H9 (cell line): Measurements from ENCODE around the gene FAM149A. TPM values are rescaled to one million over a fixed set of nuclear protein-coding genes. Genes with fewer than 3 reads are reported as not detected.

Source experiments
- DNase-seq: peaks from one replicate; pipeline ENCODE4 v3.0.0-alpha.2; 2017
- H2AFZ ChIP-seq: one replicate; pipeline ENCODE4 v1.6.1; 2013; ENCODE audit warnings: mild to moderate bottlenecking, low read length, control low read depth, moderate library complexity
- H2AK5ac ChIP-seq: 2 replicates; pipeline ENCODE4 v1.6.1; 2013; ENCODE audit warnings: low read length, control low read depth, mixed read lengths; ENCODE audit not compliant: insufficient read length
- H2BK120ac ChIP-seq: one replicate; pipeline ENCODE4 v1.6.1; 2013; ENCODE audit warnings: low read depth, mild to moderate bottlenecking, low read length, control low read depth, inconsistent platforms; ENCODE audit not compliant: poor library complexity, severe bottlenecking
- H2BK12ac ChIP-seq: 2 replicates; pipeline ENCODE4 v1.6.1; 2013; ENCODE audit warnings: low read length, control low read depth, mixed read lengths, low read depth; ENCODE audit not compliant: insufficient read length
- H2BK15ac ChIP-seq: 2 replicates; pipeline ENCODE4 v1.6.1; 2013; ENCODE audit warnings: low read depth, low read length, control low read depth
- H2BK20ac ChIP-seq: one replicate; pipeline ENCODE4 v1.6.1; 2013; ENCODE audit warnings: low read depth, mild to moderate bottlenecking, low read length, control low read depth, inconsistent platforms; ENCODE audit not compliant: poor library complexity, severe bottlenecking
- H2BK5ac ChIP-seq: 2 replicates; pipeline ENCODE4 v1.6.1; 2013; ENCODE audit warnings: low read length, control low read depth, mixed read lengths; ENCODE audit not compliant: insufficient read length
- H3K14ac ChIP-seq: 2 replicates; pipeline ENCODE4 v1.6.1; 2013; ENCODE audit warnings: low read length, control low read depth; ENCODE audit not compliant: insufficient read depth
- H3K18ac ChIP-seq: 2 replicates; pipeline ENCODE4 v1.6.1; 2013; ENCODE audit warnings: low read depth, mild to moderate bottlenecking, mixed read lengths, low read length, control low read depth; ENCODE audit not compliant: insufficient read length
- H3K23ac ChIP-seq: 2 replicates; pipeline ENCODE4 v1.6.1; 2013; ENCODE audit warnings: low read length, control low read depth, mixed read lengths, low read depth; ENCODE audit not compliant: insufficient read length
- H3K23me2 ChIP-seq: 2 replicates; pipeline ENCODE4 v1.6.1; 2013; ENCODE audit warnings: low read depth, mild to moderate bottlenecking, mixed read lengths, low read length, control low read depth; ENCODE audit not compliant: insufficient read length, poor library complexity, severe bottlenecking
- H3K27ac ChIP-seq: 2 replicates; pipeline ENCODE4 v1.5.1; 2013; ENCODE audit warnings: low read length, control low read depth, mixed read lengths, low read depth; ENCODE audit not compliant: insufficient read length
- H3K27me3 ChIP-seq: 2 replicates; pipeline ENCODE4 v1.6.1; 2013; ENCODE audit warnings: low read length, control low read depth, inconsistent platforms; ENCODE audit not compliant: insufficient read depth
- H3K4ac ChIP-seq: 2 replicates; pipeline ENCODE4 v1.6.1; 2013; ENCODE audit warnings: low read depth, mild to moderate bottlenecking, control low read depth, inconsistent platforms, low read length, moderate library complexity
- H3K4me1 ChIP-seq: 2 replicates; pipeline ENCODE4 v1.6.1; 2013; ENCODE audit warnings: low read length, control low read depth, inconsistent platforms; ENCODE audit not compliant: insufficient read depth
- H3K4me2 ChIP-seq: 2 replicates; pipeline ENCODE4 v1.6.1; 2013; ENCODE audit warnings: low read length, control low read depth, mixed read lengths; ENCODE audit not compliant: insufficient read length, insufficient read depth
- H3K56ac ChIP-seq: 2 replicates; pipeline ENCODE4 v1.6.1; 2013; ENCODE audit warnings: low read depth, mild to moderate bottlenecking, mixed read lengths, low read length, control low read depth; ENCODE audit not compliant: insufficient read length
- H3K79me1 ChIP-seq: 2 replicates; pipeline ENCODE4 v1.6.1; 2013; ENCODE audit warnings: low read depth, mild to moderate bottlenecking, moderate library complexity, low read length, control low read depth, inconsistent platforms; ENCODE audit not compliant: insufficient read depth, poor library complexity, severe bottlenecking
- H3K79me2 ChIP-seq: 2 replicates; pipeline ENCODE4 v1.6.1; 2013; ENCODE audit warnings: low read length, control low read depth, inconsistent platforms; ENCODE audit not compliant: insufficient read depth
- H3K9ac ChIP-seq: 2 replicates; pipeline ENCODE4 v1.6.1; 2013; ENCODE audit warnings: low read length, control low read depth, mixed read lengths; ENCODE audit not compliant: insufficient read length; ENCODE audit errors: extremely low read depth
- H3K9me3 ChIP-seq: one replicate; pipeline ENCODE4 v1.6.1; 2013; ENCODE audit warnings: low read depth, low read length, inconsistent platforms; ENCODE audit not compliant: control insufficient read depth
- H3T11ph ChIP-seq: one replicate; pipeline ENCODE4 v1.6.1; 2013; ENCODE audit warnings: mild to moderate bottlenecking, low read length, control low read depth, inconsistent platforms
- H4K20me1 ChIP-seq: one replicate; pipeline ENCODE4 v1.6.1; 2013; ENCODE audit not compliant: control insufficient read depth, insufficient read length, insufficient read depth
- H4K5ac ChIP-seq: 2 replicates; pipeline ENCODE4 v1.6.1; 2013; ENCODE audit warnings: low read depth, mild to moderate bottlenecking, mixed read lengths, low read length, control low read depth; ENCODE audit not compliant: insufficient read length
- H4K8ac ChIP-seq: replicated peaks from 2 replicates; pipeline ENCODE4 v1.6.1; 2013; ENCODE audit warnings: low read length, control low read depth, mixed read lengths, low read depth; ENCODE audit not compliant: insufficient read length
- H4K91ac ChIP-seq: 2 replicates; pipeline ENCODE4 v1.6.1; 2013; ENCODE audit warnings: low read depth, mild to moderate bottlenecking, moderate library complexity, mixed read lengths, low read length, control low read depth; ENCODE audit not compliant: insufficient read length
- H3K27ac Mint-ChIP-seq, 3 experiments: 2 replicates in 2 of 3; 3 replicates in 1 of 3; pipeline ENCODE4 v1.8.0; 2020 to 2021; ENCODE audit warnings: mixed read lengths in 3 of 3, mild to moderate bottlenecking in 1 of 3, moderate library complexity in 1 of 3
- H3K27me3 Mint-ChIP-seq: 2 replicates; pipeline ENCODE4 v1.8.0; 2021; ENCODE audit warnings: low read depth, mild to moderate bottlenecking, moderate library complexity, mixed read lengths
- H3K36me3 Mint-ChIP-seq, 3 experiments: 2 replicates in 2 of 3; 3 replicates in 1 of 3; pipeline ENCODE4 v1.8.0; 2020 to 2021; ENCODE audit warnings: low read depth in 3 of 3, mixed read lengths in 3 of 3; ENCODE audit not compliant: insufficient read depth in 1 of 3
- H3K4me1 Mint-ChIP-seq, 2 experiments: 2 replicates each; pipeline ENCODE4 v1.8.0; 2020; ENCODE audit warnings: mixed read lengths in 2 of 2
- H3K4me3 Mint-ChIP-seq, 2 experiments: 2 replicates in 1 of 2; 3 replicates in 1 of 2; pipeline ENCODE4 v1.8.0; 2020 to 2021; ENCODE audit warnings: mild to moderate bottlenecking in 2 of 2, mixed read lengths in 2 of 2, moderate library complexity in 1 of 2
- H3K9me3 Mint-ChIP-seq, 2 experiments: 2 replicates in 1 of 2; 3 replicates in 1 of 2; pipeline ENCODE4 v1.8.0; 2020; ENCODE audit warnings: mild to moderate bottlenecking in 2 of 2, mixed read lengths in 2 of 2, moderate library complexity in 1 of 2
- WGBS: extraction: QIAGEN DNeasy Blood & Tissue Kit; methylation state at CpG from one replicate; pipeline ENCODE4 v1.1.7; 2013; ENCODE audit warnings: missing lambda C conversion rate, low lambda C conversion rate, mixed read lengths; ENCODE audit not compliant: insufficient read length; ENCODE audit errors: extremely low coverage; 5-methylcytosine and 5-hydroxymethylcytosine counted together
- total RNA-seq: library from RNA; stranded (reverse); gene quantifications from 2 replicates; pipeline ENCODE4 v1.2.1, GENCODE V29; 2021
- TF ChIP-seq, protein P1 (sequence below): fragments of 200-600 bp; sonication (generic); conservative IDR thresholded peaks from 3 replicates; pipeline ENCODE4 v1.8.0; 2021; ENCODE audit warnings: antibody characterized with exemption, mild to moderate bottlenecking

Gene FAM149A
- total RNA-seq, 1 experiment from 2014 or later = 5.9 TPM

DNA sequence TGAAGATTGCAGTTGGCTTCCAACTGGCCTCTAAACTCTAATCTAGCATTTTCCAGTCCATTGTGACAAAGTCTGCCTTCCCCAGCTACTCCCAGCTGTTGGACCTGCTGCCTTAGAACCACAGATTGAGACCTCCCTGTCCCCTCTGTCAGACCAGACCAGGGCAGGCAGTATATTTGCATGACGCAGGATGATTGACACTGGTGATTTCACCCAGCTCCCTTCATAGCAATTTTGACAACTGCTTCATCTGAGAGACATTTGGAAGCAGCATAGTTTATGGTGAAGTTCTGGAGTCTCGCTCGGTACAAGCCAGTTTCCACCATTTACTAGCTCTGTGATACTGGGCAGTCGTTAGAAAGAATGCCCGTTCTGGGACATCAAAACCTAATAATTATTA, 89.3 kb downstream of the FAM149A start:
- Histone ChIP-seq H2AFZ (no peak overlapping the region), H2BK12ac (no peak overlapping the region), H4K20me1 (no peaks in the 10 kb centered on the region), H3K4me2 (no peak overlapping the region), H3K9ac (no peak overlapping the region), H3K27ac (no peak overlapping the region), H3K14ac (no peak overlapping the region), H2BK5ac (no peak overlapping the region), H3K4ac (no peak overlapping the region), H4K8ac (no peak overlapping the region), H3K27me3 (no peaks in the 10 kb centered on the region), H3K79me2 (no peaks in the 10 kb centered on the region), H3K79me1 (no peaks in the 10 kb centered on the region), H4K5ac (no peak overlapping the region), H3K4me1 (0 out of 2 replicates have a peak, but pooled peaks cover 5% of the 10 kb centered on the region), H3K18ac (no peak overlapping the region), H3K23me2 (peaks cover 12% of the 10 kb centered on the region), H2BK120ac (no peak overlapping the region), H2BK20ac (no peak overlapping the region), H2BK15ac (no peak overlapping the region), H4K91ac (no peak overlapping the region), H3K23ac (no peak overlapping the region), H2AK5ac (no peak overlapping the region), H3K9me3 (no peaks in the 10 kb centered on the region), H3T11ph (no peak overlapping the region), H3K56ac (no peak overlapping the region)
- peaks cover 0 to 4% (median 4%) of the 10 kb centered on the region in 3 experiments; a peak in 4 of 7 replicates for H3K36me3 Mint-ChIP-seq
- no peaks in the 10 kb centered on the region; the same call in 1 of the 2 replicates for H3K27me3 Mint-ChIP-seq
- no peak overlapping the region; a peak in 1 of 7 replicates for H3K27ac Mint-ChIP-seq
- H3K4me1 Mint-ChIP-seq = peaks cover 29 to 31% of the 10 kb centered on the region in 2 experiments
- H3K9me3 Mint-ChIP-seq = no peaks in the 10 kb centered on the region; a peak in 1 of 5 replicates
- WGBS = no CpG with 5 or more reads among the region's 5 CpGs
- H3K4me3 Mint-ChIP-seq = no peak overlapping the region
- TF ChIP-seq, protein P1, sequence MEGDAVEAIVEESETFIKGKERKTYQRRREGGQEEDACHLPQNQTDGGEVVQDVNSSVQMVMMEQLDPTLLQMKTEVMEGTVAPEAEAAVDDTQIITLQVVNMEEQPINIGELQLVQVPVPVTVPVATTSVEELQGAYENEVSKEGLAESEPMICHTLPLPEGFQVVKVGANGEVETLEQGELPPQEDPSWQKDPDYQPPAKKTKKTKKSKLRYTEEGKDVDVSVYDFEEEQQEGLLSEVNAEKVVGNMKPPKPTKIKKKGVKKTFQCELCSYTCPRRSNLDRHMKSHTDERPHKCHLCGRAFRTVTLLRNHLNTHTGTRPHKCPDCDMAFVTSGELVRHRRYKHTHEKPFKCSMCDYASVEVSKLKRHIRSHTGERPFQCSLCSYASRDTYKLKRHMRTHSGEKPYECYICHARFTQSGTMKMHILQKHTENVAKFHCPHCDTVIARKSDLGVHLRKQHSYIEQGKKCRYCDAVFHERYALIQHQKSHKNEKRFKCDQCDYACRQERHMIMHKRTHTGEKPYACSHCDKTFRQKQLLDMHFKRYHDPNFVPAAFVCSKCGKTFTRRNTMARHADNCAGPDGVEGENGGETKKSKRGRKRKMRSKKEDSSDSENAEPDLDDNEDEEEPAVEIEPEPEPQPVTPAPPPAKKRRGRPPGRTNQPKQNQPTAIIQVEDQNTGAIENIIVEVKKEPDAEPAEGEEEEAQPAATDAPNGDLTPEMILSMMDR = no peak
- no peak for DNase-seq
